HCT116 (cell line): ENCODE measurements around the gene GNPDA2. TPM values are rescaled to one million over a fixed set of nuclear protein-coding genes. Genes with fewer than 3 reads are reported as not detected.

Experiments used
- ATAC-seq: fragments of 200-7000 bp; cut with Tn5 transposase; 2 replicates; pipeline ENCODE4 v1.9.1; 2020; ENCODE audit warnings: mild to moderate bottlenecking, moderate library complexity
- BruUV-seq: library from RNA; stranded (reverse); fragments of 400-500 nt; replicated peaks from 2 replicates; lab custom pipeline; 2021; lab: Mats Ljungman, UMichigan
- CTCF ChIA-PET: fragments of 300-600 bp; sonication (Branson Sonifier 250); formaldehyde crosslinking; loops from one replicate; lab custom pipeline; 2021; ENCODE audit warnings: antibody characterized with exemption; lab: Charles Lee
- POLR2A ChIA-PET: fragments of 300-600, 350-600 bp; sonication (Branson Sonifier 250); formaldehyde crosslinking; loops from one replicate; lab custom pipeline; 2021; ENCODE audit warnings: antibody characterized with exemption; lab: Charles Lee
- RAD21 ChIA-PET, 2 experiments: fragments of 300-600 bp; sonication (Branson Sonifier 250); formaldehyde crosslinking; loops; one replicate each; lab custom pipeline; 2023; ENCODE audit warnings: low total read pairs in 2 of 2; ENCODE audit not compliant: uncharacterized antibody in 2 of 2, unreplicated experiment in 2 of 2, low non-redundant PET in 1 of 2; lab: Charles Lee
- DNase-seq: peaks from one replicate; pipeline ENCODE4 v3.0.0-alpha.2; 2010; ENCODE audit warnings: low read depth, low spot score
- H2AFZ ChIP-seq: fragments of 200-600 bp; shearing (Covaris generic), sonication (generic); 2 replicates; pipeline ENCODE4 v1.6.1; 2017; ENCODE audit warnings: low read depth, mixed run types, mixed read lengths, antibody characterized with exemption, low read length; ENCODE audit not compliant: poor library complexity, severe bottlenecking
- H3K27ac ChIP-seq: 2 replicates; pipeline ENCODE4 v1.5.1; 2012; ENCODE audit warnings: low read depth, low read length
- H3K27me3 ChIP-seq: fragments of 200-600 bp; sonication (generic); 2 replicates; pipeline ENCODE4 v1.6.1; 2016; ENCODE audit warnings: mixed run types, low read length, mixed read lengths; ENCODE audit not compliant: insufficient read depth
- H3K36me3 ChIP-seq, 2 experiments: fragments of 200-500 bp in 1 of 2; fragments of 200-600 bp in 1 of 2; sonication (Bioruptor generic) in 1 of 2; sonication (generic) in 1 of 2; 2 replicates each; pipeline versions ENCODE4 v1.5.1 to v1.6.1; 2014 to 2016; ENCODE audit warnings: low read length in 2 of 2, inconsistent platforms in 1 of 2, mixed read lengths in 1 of 2, mixed run types in 1 of 2; ENCODE audit not compliant: insufficient read depth in 2 of 2, control insufficient read depth in 1 of 2
- H3K4me1 ChIP-seq, 2 experiments: fragments of 200-600 bp in 1 of 2; sonication (generic) in 1 of 2; 2 replicates each; pipeline versions ENCODE4 v1.5.1 to v1.6.1; 2012 to 2017; ENCODE audit warnings: low read length in 2 of 2, inconsistent platforms in 1 of 2, mild to moderate bottlenecking in 1 of 2, mixed read lengths in 1 of 2, mixed run types in 1 of 2, moderate library complexity in 1 of 2; ENCODE audit not compliant: insufficient read depth in 2 of 2, control insufficient read depth in 1 of 2
- H3K4me2 ChIP-seq: fragments of 200-600 bp; sonication (generic); 2 replicates; pipeline ENCODE4 v1.6.1; 2017; ENCODE audit warnings: mixed run types, low read length, mixed read lengths
- H3K4me3 ChIP-seq, 2 experiments: fragments of 200-600 bp in 1 of 2; sonication (generic) in 1 of 2; replicated peaks in 1 of 2; 2 replicates each; pipeline ENCODE4 v1.5.1; 2011 to 2016; ENCODE audit warnings: low read length in 2 of 2, control low read depth in 1 of 2, low read depth in 1 of 2, mild to moderate bottlenecking in 1 of 2, mixed read lengths in 1 of 2, mixed run types in 1 of 2
- H3K79me2 ChIP-seq: fragments of 200-600 bp; sonication (generic); 2 replicates; pipeline ENCODE4 v1.6.1; 2017; ENCODE audit warnings: mild to moderate bottlenecking, mixed run types, low read length, moderate library complexity, mixed read lengths; ENCODE audit not compliant: insufficient read depth
- H3K9ac ChIP-seq: fragments of 200-600 bp; sonication (generic); 2 replicates; pipeline ENCODE4 v1.6.1; 2016; ENCODE audit warnings: low read length, mixed read lengths
- H3K9me2 ChIP-seq: fragments of 200-600 bp; sonication (generic), shearing (Covaris generic); 2 replicates; pipeline ENCODE4 v1.6.1; 2017; ENCODE audit warnings: mixed run types, mild to moderate bottlenecking, moderate library complexity; ENCODE audit not compliant: insufficient read depth
- H3K9me3 ChIP-seq, 2 experiments: fragments of 200-500 bp in 1 of 2; fragments of 200-600 bp in 1 of 2; sonication (Bioruptor generic) in 1 of 2; sonication (generic) in 1 of 2; 2 replicates each; pipeline ENCODE4 v1.6.1; 2014 to 2017; ENCODE audit warnings: low read length in 2 of 2, mixed read lengths in 2 of 2, inconsistent platforms in 1 of 2, low read depth in 1 of 2, mild to moderate bottlenecking in 1 of 2, mixed run types in 1 of 2, moderate library complexity in 1 of 2; ENCODE audit not compliant: control insufficient read depth in 1 of 2, insufficient read depth in 1 of 2
- H4K20me1 ChIP-seq: fragments of 200-600 bp; sonication (generic), shearing (Covaris generic); 2 replicates; pipeline ENCODE4 v1.6.1; 2017; ENCODE audit warnings: mixed run types, mild to moderate bottlenecking, moderate library complexity; ENCODE audit not compliant: insufficient read depth
- CBX3 ChIP-seq: IDR thresholded peaks from 2 replicates; pipeline ENCODE4 v1.6.1; 2012; ENCODE audit warnings: low read depth
- CEBPB ChIP-seq: IDR thresholded peaks from 2 replicates; pipeline ENCODE4 v1.6.1; 2012; ENCODE audit warnings: low read depth
- EGR1 ChIP-seq: IDR thresholded peaks from 2 replicates; pipeline ENCODE4 v1.6.1; 2012; ENCODE audit warnings: low read depth
- ELF1 ChIP-seq: IDR thresholded peaks from 2 replicates; pipeline ENCODE4 v1.6.1; 2012; ENCODE audit warnings: low read depth, borderline replicate concordance
- EZH2 ChIP-seq: fragments of 200-600 bp; sonication (generic); IDR thresholded peaks from 2 replicates; pipeline ENCODE4 v1.6.1; 2017; ENCODE audit warnings: antibody characterized with exemption, mixed run types
- EZH2phosphoT487 ChIP-seq: fragments of 200-600 bp; IDR thresholded peaks from 2 replicates; pipeline ENCODE4 v1.6.1; 2018; ENCODE audit warnings: antibody characterized with exemption, borderline replicate concordance
- FOSL1 ChIP-seq: IDR thresholded peaks from 2 replicates; pipeline ENCODE4 v1.6.1; 2012; ENCODE audit warnings: low read depth
- JUND ChIP-seq: IDR thresholded peaks from 2 replicates; pipeline ENCODE4 v1.6.1; 2012
- POLR2A ChIP-seq: IDR thresholded peaks from 2 replicates; pipeline ENCODE4 v1.7.0; 2011; ENCODE audit warnings: borderline replicate concordance; ENCODE audit not compliant: insufficient read depth, insufficient read length; ENCODE audit errors: extremely low read depth
- POLR2AphosphoS5 ChIP-seq: IDR thresholded peaks from 2 replicates; pipeline ENCODE4 v1.6.1; 2011; ENCODE audit warnings: mild to moderate bottlenecking, low read depth, low read length, moderate library complexity
- RAD21 ChIP-seq: IDR thresholded peaks from 2 replicates; pipeline ENCODE4 v1.6.1; 2012; ENCODE audit warnings: low read depth, mild to moderate bottlenecking
- SIN3A ChIP-seq: IDR thresholded peaks from 2 replicates; pipeline ENCODE4 v1.6.1; 2012; ENCODE audit warnings: low read depth
- SP1 ChIP-seq: IDR thresholded peaks from 2 replicates; pipeline ENCODE4 v1.6.1; 2012; ENCODE audit warnings: low read depth
- SRF ChIP-seq: IDR thresholded peaks from 2 replicates; pipeline ENCODE4 v1.6.1; 2012; ENCODE audit warnings: low read depth
- TCF7L2 ChIP-seq: IDR thresholded peaks from 2 replicates; pipeline ENCODE4 v1.7.0; 2011; ENCODE audit warnings: borderline replicate concordance, inconsistent platforms; ENCODE audit not compliant: insufficient read depth, insufficient read length; ENCODE audit errors: extremely low read depth
- ZFX ChIP-seq: fragments of 450-650 bp; IDR thresholded peaks from 2 replicates; pipeline ENCODE4 v1.6.1; 2017
- intact Hi-C: fragments of 100-400 bp; cut with micrococcal nuclease; formaldehyde crosslinking; loops from 2 replicates; pipeline ENCODE4 v1.10.0; 2022
- total RNA-seq: library from RNA; stranded (reverse); gene quantifications from one replicate; pipeline ENCODE4 v1.2.1, GENCODE V29; 2021; ENCODE audit not compliant: unreplicated experiment
- TF ChIP-seq, protein P1 (sequence below): IDR thresholded peaks from 2 replicates; pipeline ENCODE4 v1.6.1; 2012
- TF ChIP-seq, protein P2 (sequence below): IDR thresholded peaks from 2 replicates; pipeline ENCODE4 v1.6.1; 2012

Gene GNPDA2
- total RNA-seq, 1 experiment from 2014 or later: 15.8 TPM

DNA sequence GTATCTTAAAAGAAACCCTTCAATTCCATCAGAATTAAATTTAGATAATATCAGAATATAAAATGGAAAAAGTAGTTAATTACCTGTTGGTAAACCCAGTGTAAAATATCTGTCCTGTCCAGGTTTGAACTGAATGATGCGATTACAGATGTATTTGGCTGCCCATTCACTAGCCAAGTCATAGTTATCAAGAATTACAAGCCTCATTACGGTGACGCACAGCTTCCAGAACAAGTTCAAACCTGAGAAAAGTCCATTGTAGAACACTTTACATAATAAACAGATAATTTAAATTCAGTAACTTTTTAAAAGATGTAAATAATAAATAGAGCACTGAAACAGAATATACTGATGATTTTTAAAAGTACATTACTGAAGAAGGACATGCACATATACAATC lies 4.4 kb downstream of the GNPDA2 start:
- no peak overlapping the region for H3K27ac ChIP-seq
- TF ChIP-seq EZH2: no peak
- no peak for TF ChIP-seq SP1
- no peak for TF ChIP-seq SRF
- TF ChIP-seq, protein P1, sequence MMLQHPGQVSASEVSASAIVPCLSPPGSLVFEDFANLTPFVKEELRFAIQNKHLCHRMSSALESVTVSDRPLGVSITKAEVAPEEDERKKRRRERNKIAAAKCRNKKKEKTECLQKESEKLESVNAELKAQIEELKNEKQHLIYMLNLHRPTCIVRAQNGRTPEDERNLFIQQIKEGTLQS: no peak
- TF ChIP-seq EZH2phosphoT487: no peak
- no peak for TF ChIP-seq RAD21
- TF ChIP-seq POLR2A: no peak
- TF ChIP-seq CEBPB: no peak
- no peak for TF ChIP-seq CBX3
- no peak for TF ChIP-seq TCF7L2
- TF ChIP-seq, protein P2, sequence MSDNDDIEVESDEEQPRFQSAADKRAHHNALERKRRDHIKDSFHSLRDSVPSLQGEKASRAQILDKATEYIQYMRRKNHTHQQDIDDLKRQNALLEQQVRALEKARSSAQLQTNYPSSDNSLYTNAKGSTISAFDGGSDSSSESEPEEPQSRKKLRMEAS: no peak
- no peak for TF ChIP-seq ELF1
- no peak overlapping the region for H3K4me3 ChIP-seq
- DNase-seq (no peak), ATAC-seq (no peak)
- peaks cover 0 to 10% of the 10 kb centered on the region in 2 experiments; a peak in 3 of 4 replicates for H3K4me1 ChIP-seq
- BruUV-seq: no TSS peak
- CTCF ChIA-PET: no interaction called here
- H2AFZ ChIP-seq: no peak overlapping the region
- POLR2A ChIA-PET: no interaction called here
- H3K36me3 ChIP-seq: no peaks in the 10 kb centered on the region
- RAD21 ChIA-PET: no interaction called here
- intact Hi-C loops: loop anchor here (2.0 kb wide), 1 partner anchor 43 kb away; the partner anchor contains the start of gene GUF1
- H3K9ac ChIP-seq: no peak overlapping the region
- H3K79me2 ChIP-seq: peaks cover 87% of the 10 kb centered on the region
- no peak overlapping the region for H3K4me2 ChIP-seq
- H3K27me3 ChIP-seq: no peaks in the 10 kb centered on the region
- H3K9me3 ChIP-seq: no peaks in the 10 kb centered on the region
- H3K9me2 ChIP-seq: no peaks in the 10 kb centered on the region
- no peaks in the 10 kb centered on the region for H4K20me1 ChIP-seq

GRCh38 chr4:44720371-44720770 lies 6.0 kb downstream of the GNPDA2 start:
- H3K9me3 ChIP-seq: no peaks in the 10 kb centered on the region
- H3K9me2 ChIP-seq: no peaks in the 10 kb centered on the region
- no peak overlapping the region for H3K9ac ChIP-seq
- ChIA-PET RAD21 (no interaction called here), POLR2A (no interaction called here), CTCF (no interaction called here)
- no peak overlapping the region for H3K4me3 ChIP-seq
- intact Hi-C loops: no loop called here
- H3K79me2 ChIP-seq: peaks cover 93% of the 10 kb centered on the region
- no peak overlapping the region for H2AFZ ChIP-seq
- no peaks in the 10 kb centered on the region for H3K27me3 ChIP-seq
- H3K36me3 ChIP-seq: no peaks in the 10 kb centered on the region
- DNase-seq (no peak), ATAC-seq (no peak)
- no peak overlapping the region for H3K27ac ChIP-seq
- BruUV-seq: no TSS peak
- no peak overlapping the region for H3K4me2 ChIP-seq
- peaks cover 0 to 6% of the 10 kb centered on the region in 2 experiments; a peak in 2 of 4 replicates for H3K4me1 ChIP-seq
- no peaks in the 10 kb centered on the region for H4K20me1 ChIP-seq
- no peak for TF ChIP-seq EZH2phosphoT487
- TF ChIP-seq TCF7L2: no peak
- TF ChIP-seq EGR1: no peak
- no peak for TF ChIP-seq POLR2A
- no peak for TF ChIP-seq JUND
- TF ChIP-seq, protein P1: no peak
- no peak for TF ChIP-seq SP1
- TF ChIP-seq POLR2AphosphoS5: no peak
- no peak for TF ChIP-seq RAD21
- TF ChIP-seq, protein P2: no peak
- TF ChIP-seq SIN3A: no peak
- no peak for TF ChIP-seq FOSL1
- TF ChIP-seq SRF: no peak
- TF ChIP-seq EZH2: no peak
- no peak for TF ChIP-seq ZFX
- no peak for TF ChIP-seq CEBPB
